ENCODE data around the gene PRB4. TPM values are rescaled to one million over a fixed set of nuclear protein-coding genes. Genes with fewer than 3 reads are reported as not detected.
"Not testable (repeated sequence)": the region's sequence is repeated elsewhere in the genome, so short reads cannot be mapped to it uniquely, and the experiment has no call there.

The PRB4 gene
- not detected in 2 replicates for total RNA-seq (2014; rRNA removed)
- not detected for polyA plus RNA-seq (2012)

GRCh38 chr12:11310336-11310735 is at the start of gene PRB4:
Gene PRB4 (minus strand): TSS chr12:11310436. CDS start chr12:11310398, 38 bp downstream.
- no peak for DNase-seq (ENCODE audit: low read depth)

- not testable (repeated sequence) for DNase-seq (ENCODE audit: low read depth)
These were observed 41.5 kb upstream of the PRB4 start for GRCh38 chr12:11351736-11352135.

GRCh38 chr12:11348439-11348838 is 38.2 kb upstream of the PRB4 start:
- DNase-seq (ENCODE audit: low read depth), result no peak

- peak; percentile 20 for DNase-seq (ENCODE audit: low read depth)
These were observed 37.6 kb upstream of the PRB4 start for GRCh38 chr12:11347810-11348209.

GRCh38 chr12:11344500-11344899 is 34.3 kb upstream of the PRB4 start:
- no peak for DNase-seq (ENCODE audit: low read depth)

GRCh38 chr12:11324426-11324825 is 14.2 kb upstream of the PRB4 start:
- DNase-seq (ENCODE audit: low read depth), result no peak

- peak; percentile 8 for DNase-seq (ENCODE audit: low read depth)
These were observed 11.7 kb upstream of the PRB4 start for GRCh38 chr12:11321980-11322379.

- DNase-seq (ENCODE audit: low read depth), result peak; percentile 39
These were observed 3.1 kb downstream of the PRB4 start for GRCh38 chr12:11307143-11307542.

- no peak for DNase-seq (ENCODE audit: low read depth)
These were observed 36.8 kb downstream of the PRB4 start for GRCh38 chr12:11273449-11273848.

- DNase-seq (ENCODE audit: low read depth), result no peak
These were observed 40.6 kb downstream of the PRB4 start, which contains the start of gene PRB3 for GRCh38 chr12:11269607-11270006. Gene PRB3 (minus strand): TSS chr12:11269707. CDS start chr12:11269669, 38 bp downstream.

GRCh38 chr12:11264501-11264900 is 45.7 kb downstream of the PRB4 start:
- no peak for DNase-seq (ENCODE audit: low read depth)

Other genes with a start within 250 kb of the PRB4 start
- gene TAS2R46, start 248.1 kb downstream of the PRB4 start, total RNA-seq (2014; rRNA removed), result 0.11 and 0.13 TPM in 2 replicates
- gene TAS2R43, start 218.1 kb downstream of the PRB4 start, total RNA-seq (2014; rRNA removed), result 0.19 and 0.52 TPM in 2 replicates
- gene TAS2R30, start 175.8 kb downstream of the PRB4 start, total RNA-seq (2014; rRNA removed), result 0.32 and 0.57 TPM in 2 replicates
- 7.6 and 8.5 TPM in 2 replicates for gene SMIM10L1, start 139.2 kb downstream of the PRB4 start, total RNA-seq (2014; rRNA removed)
- not detected in 2 replicates for gene TAS2R42, start 123.5 kb downstream of the PRB4 start, total RNA-seq (2014; rRNA removed)
- not detected in 2 replicates for gene PRB3, start 40.7 kb downstream of the PRB4 start, total RNA-seq (2014; rRNA removed)
- not detected in 2 replicates for gene PRB2, start 85.1 kb upstream of the PRB4 start, total RNA-seq (2014; rRNA removed)